ENCODE measurements around the gene SLC39A3.
"Not testable (repeated sequence)": the region's sequence is repeated elsewhere in the genome, so short reads cannot be mapped to it uniquely, and the experiment has no call there.

SLC39A3 gene

DNA sequence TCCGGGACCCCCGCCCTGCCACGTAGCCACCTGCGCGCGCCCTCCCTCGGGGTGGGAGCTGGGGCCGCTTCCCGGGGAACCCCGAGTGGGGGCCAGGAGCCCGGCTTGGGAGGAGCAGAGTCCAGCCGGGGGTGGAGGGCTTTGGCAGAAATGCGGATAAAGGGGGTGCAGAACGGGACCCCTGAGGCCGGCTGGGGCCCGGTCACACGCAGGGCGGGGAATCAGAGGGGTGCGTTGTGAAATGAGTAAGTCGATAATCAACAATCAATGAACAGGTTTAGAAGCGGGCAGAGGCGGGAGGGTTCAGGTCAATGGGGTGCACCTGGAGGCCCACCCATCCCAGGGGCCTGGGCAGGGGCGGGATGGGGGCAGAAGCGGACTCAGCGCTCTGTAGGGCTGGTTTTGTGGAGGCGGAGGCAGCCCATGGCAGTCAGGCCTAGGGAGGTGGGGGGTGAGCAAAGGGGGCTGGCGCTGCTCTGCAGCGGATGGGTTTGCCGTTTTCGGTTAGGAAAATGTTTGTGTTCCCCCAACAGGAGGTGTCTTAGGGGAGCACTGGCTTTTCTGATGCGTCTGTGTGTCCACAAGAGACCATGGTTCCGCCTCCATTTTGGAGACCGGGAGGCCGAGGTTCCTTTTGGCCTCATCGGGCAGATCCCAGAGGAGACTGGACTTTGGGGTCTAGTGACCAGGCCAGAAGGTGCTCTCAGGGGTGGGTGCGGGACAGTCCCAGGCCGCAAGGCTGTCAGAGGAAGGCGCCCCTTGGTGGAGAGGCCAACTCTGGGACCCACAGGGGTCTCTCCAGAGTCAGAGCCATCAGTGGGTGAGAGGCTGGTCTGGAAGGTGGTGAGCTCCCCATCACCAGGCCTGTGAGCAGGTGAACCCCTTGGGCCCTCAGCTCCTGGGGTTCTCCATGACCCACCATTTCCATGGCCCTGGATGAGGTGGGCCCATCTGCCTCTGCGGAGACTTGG is 18.0 kb downstream of the SLC39A3 start:
- DNase-seq: no peak

DNA sequence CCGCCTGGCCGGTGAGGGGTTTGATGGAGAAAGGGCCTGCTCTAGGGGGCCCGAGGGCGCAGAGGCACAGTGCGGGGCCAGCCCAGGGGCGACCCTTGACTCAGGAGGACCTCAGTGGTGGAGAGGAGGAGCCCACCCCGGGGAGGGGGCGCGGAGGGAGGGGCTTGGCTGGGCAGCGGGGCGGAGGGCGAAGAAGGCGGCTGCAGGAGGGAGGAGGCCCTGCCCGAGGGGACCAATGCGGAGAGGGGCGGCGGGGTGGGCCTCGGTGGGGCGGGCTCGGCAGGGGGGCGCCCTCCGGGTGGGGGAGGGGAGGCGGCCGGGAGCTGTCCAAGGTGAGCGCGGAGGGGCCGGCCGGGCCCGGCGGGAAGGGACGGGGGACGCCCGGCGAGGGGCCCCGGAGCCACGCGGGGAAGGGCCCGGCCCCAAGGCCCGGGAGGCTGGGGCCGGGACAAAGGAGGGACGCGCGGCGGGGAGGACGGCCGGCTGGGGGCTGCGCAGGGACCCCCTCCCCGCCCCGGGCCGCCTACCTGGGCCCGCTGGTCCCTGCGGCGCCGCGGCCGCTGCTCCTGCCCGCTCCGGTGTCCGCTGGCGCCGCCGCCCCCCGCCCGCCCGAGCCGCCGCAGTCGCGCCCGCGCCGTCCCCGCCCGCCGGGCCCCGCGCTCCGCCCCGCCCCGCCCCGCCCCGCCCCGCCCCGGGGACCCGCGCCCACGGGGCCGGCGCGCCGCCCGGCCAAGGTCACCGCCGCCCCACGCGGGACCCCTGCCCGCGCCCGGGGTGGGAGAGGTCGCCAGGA is 18.8 kb downstream of the SLC39A3 start, which contains the start of gene DIRAS1:
Gene DIRAS1 (minus strand): TSS at position 596 of the 793 bp plus-strand sequence. CDS start 3,566 bp downstream, outside the sequence.
- DNase-seq: no peak

DNA sequence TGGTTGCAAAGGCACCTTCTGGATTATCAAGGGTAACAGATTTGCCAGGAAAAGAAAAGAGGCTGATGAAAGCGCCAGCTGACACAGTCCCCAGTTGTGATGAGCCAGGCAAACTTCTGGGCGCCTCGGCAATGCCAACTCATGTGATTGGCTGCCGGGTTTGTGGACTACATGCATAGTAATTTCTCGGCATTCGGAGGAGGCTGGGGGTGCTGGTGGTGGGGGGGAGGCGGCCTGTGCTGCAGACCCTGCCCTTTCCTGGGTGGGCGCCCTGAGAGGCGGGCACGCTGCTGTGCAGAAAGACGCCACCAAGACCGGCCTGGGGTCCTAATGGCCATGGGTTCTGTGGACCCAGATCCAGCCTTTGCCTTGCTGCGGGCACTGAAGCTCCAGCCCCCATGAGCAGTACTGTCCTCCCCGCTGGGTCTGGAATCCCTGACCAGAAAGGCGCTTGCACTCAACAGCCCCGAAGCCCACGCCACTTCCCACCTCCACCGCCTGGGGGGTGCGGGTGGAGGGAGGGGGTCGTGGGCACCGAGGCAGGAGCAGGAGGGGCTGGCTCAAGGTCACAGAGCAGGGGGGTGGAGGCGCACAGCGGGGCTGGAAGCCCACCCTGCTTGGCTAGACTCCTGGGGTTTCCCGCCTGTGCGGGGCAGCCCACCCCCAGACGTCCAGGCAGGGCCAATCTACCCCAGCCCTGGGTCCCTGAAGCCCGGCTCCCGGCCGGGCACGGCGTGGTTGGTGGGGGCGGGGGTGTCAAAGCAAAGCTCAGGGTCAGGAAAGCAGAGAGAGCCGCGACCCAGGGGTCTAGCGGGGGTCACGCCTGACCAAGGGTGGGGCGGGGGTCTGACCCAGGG is 19.7 kb downstream of the SLC39A3 start:
- no peak for DNase-seq

DNA sequence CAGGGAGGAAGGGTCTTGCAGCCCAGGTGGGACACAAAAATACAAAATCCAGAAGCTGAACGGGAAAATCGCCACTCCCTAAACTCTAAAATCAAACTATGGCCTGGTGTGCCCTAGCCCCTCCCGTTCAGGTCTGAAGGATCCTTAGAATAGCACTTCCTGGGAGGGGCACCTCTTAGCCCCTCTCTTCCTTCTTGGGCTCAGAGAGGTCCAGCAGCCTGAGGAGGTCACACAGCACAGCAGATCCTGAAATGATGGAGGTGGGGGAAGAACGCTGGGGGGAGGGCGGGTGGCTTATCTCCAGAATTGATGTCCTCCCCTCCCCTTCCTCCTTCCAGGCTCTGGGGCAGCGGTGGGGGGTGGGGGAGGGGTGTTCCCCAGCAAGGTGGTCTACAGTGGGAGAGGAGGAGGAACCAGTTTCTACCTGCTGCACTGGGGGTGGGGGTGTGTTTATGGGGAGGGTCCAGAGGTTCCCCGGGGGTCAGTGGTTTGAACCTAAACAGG is 20.5 kb downstream of the SLC39A3 start:
- no peak for DNase-seq

DNA sequence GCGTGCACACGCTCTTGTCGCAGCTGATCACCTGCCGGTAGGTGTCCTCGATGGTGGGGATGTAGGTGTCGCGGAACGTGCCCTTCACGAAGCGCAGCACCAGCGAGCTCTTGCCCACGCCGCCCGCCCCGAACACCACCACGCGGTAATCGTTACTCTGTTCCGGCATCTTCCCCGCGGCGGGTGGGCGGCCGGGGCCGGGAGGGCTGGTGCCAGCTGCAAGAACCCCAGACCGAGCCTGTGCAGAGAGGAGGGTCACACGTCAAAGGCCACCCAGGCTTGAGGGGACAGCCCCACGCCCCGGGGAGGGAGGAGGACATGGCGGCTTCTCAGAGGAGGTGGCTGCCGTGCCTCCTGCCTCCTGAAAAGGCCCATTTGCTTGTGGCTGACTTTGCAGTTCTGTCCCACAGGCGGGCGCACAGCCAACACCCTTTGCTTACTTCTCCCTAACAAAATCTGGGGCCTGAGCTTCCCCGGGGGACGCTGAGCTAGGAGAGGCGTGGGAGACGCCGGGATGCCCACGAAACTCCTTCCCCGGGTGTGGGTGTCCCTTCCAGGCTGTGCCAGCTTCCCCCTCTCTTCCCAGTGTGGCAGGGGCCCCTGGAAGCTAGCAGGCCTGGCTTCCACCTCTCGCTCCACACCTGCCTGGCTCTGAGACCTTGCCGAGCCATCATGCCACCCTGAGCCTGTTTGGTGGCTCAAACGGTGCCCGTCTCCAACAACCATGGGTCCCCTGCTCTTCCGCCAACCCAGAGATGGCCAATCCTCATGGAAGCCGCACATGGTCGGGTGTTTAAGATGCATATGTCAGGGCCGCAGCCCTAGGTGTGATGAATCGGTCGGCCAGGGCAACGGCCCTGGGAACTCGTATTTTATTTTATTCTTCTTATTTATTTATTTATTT is 21.9 kb downstream of the SLC39A3 start:
- no peak for DNase-seq

DNA sequence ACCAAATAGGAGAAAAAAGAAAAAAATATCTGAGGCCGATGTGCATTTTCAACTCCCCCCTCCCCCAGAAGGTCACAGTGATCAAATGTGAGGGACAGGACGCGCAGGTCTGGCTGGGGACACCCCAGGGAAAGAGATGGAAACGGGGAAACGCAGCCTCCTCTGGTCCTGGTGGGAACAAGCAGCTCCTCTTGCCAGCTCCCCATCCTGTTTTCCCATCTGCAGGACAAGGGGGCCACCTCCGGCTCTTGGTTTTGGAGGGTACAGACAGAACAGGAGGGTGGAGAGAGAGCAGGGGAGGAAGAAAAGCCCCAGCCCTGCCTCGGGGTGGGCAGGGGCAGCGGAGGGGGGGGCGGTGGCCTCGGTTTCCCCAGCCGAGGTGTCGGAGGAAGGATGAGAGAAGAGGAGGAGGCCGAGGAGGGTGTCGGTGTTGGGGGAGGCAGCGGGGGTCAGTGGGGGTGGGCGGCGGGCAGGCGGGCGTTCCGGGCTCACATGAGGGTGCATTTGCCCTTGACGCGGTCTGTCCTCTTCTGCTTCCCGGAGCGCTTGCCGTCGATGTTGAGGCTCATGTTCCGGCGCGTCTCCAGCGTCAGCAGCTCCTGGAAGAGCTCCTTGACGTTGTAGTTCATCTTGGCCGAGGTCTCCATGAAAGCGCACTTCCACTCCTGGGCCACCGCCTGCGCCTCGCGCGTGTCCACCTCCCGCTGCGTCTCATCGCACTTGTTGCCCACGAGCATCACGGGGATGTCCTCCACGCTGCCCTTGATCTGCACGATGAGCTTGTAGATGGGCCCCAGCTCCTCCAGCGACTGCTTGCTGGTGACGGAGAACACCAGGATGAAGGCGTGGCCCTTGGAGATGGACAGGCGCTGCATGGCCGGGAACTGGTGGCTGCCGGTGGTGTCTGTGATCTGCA is 22.8 kb downstream of the SLC39A3 start:
- DNase-seq: no peak

DNA sequence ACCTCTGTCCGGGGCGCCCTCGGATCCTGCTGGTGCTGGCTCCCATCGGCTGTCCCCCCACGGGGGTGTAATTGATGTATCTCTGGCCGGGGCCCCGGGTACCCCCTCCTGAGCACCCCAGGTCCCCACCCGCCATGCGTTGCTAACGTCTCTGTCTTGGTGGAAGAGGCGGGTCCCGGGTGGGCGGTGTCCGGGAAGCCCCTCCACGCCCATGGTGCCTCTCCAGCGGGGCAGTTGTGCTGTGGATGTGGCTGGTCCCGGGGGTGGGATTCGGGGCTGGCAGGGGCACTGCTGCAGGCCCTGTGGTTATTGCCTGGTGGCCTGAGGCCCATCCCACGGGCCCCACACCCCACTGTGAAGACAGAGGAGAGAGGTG is 23.6 kb downstream of the SLC39A3 start:
- DNase-seq: no peak

DNA sequence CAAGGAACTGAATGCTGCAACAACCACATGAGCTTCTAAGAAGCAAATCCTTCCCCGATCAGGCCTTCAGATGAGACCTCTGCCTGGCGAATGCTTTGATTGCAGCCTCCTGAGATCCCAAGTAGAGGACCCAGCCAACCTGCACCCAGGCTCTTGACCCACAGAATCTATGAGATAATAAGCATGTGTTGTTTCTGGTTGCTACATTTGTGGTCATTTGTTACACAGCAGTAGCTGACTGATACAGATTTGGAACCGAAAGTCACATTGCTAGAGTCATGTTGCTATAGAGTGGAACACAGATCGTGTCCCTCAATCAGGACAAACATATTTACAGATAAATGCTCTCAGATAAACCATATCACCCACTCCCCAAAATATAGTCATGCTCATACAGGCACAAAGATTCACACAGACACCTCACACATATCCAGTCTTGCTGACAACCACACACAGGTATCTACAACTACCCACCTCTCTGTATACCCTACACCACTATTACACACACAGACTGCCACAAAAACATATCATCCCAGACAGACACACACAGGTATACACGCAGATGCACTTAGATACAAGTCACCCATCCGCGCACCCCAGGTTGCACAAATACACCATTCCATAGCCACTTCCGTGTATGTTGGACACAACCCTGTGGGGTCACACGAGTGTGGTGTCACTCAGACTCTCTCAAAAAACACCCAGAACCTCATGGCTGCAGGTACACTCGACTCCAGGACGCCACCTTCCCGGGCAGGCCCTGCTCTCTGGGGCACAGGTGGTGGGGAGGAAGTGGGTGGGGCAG is 24.1 kb downstream of the SLC39A3 start:
- no peak for DNase-seq

DNA sequence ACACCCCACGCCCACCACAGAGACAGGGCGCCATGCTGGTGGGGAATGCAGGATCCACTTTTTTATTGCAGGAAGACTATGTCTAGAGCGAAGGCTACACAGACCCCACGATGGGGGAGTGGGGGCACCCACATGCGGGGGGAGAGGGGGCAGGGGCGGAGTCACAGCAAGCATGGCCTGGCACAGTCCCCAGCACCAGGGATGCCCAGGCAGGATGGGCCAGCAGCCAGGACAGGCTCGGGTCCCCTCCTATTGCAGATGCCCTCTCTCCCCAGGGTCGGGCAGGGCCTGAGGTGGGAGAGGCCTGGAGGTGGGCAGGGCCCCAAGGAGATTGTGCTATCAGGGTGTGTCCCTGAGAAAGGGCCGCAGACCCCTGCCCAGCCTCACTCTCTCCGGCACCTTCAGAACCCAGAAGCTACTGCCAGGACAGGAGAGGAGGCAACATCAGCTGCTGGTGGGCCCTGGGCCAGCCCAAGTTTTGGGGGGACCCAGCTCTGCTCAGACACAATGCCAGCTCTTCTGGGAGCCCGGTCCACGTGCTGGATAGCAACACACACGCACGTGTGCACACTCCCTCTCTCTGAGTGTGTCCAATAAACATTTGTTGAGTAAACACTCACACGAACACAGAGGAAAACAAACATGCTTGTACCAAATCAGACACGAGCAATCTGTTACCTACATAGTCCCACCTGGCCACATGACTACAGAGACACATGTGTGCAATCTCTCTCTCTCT is 25.1 kb downstream of the SLC39A3 start:
- no peak for DNase-seq

DNA sequence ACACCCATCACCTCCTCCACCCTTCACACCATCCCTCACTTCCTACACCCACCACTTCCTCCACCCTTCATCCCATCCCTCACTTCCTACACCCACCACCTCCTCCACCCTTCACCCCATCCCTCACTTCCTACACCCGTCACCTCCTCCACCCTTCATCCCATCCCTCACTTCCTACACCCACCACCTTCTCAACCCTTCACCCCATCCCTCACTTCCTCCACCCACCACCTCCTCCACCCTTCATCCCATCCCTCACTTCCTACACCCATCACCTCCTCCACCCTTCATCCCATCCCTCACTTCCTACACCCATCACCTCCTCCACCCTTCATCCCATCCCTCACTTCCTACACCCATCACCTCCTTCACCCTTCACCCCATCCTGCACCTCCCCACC is 25.7 kb downstream of the SLC39A3 start:
- not testable (repeated sequence) for DNase-seq

DNA sequence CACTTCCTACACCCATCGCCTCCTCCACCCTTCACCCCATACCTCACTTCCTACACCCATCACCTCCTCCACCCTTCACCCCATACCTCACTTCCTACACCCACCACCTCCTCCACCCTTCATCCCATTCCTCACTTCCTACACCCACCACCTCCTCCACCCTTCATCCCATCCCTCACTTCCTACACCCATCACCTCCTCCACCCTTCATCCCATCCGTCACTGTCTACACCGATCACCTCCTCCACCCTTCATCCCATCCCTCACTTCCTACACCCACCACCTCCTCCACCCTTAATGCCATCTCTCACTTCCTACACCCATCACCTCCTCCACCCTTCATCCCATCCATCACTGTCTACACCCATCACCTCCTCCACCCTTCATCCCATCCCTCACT is 26.6 kb downstream of the SLC39A3 start:
- DNase-seq: not testable (repeated sequence)

DNA sequence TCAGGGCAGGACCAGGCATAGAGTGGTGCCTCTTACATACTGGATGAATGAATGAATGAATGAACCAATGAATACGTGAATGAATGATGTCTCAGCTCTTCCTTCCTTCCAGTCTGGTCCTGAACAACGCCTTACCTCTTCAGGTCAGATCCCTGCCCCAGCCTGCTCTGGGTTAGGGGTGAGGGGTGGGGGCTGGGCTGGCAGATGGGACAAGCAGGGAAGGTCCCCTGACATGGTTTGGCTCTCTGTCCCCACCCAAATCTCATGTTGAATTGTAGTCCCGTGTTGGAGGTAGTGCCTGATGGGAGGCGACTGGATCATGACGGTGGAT is 28.0 kb downstream of the SLC39A3 start:
- no peak for DNase-seq

DNA sequence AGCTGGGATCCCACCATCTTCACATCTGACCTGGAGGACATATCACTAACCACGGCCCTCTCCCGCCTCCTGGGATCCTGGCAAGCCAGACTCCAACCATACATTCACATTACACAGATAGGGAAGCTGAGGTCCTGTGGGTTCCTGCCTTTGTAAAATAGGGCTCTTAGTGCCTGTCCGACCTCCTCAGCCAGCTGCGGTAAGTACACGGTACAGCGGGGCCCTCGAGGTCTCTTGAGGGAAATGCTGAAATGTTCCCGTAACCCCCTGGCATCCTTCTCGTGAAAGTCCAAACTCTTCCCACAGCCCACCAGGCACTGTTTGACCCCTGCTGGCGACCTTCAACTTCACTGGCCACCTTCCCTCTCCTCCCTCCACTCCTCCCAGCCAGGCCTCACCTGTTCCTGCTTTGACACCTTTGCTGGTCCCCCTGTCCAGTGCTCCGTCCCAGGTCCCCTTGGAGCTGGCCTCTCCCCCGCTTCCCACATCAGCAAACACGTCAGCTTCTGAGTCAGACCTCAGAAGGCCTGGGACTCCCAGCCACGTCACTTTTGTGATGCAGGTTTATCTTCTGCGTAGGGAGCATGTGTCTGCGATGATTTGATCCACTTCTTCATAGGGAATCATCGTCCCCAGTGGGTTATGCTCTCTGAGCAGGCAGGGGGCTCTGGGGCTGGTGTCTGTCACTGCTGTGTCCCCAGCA is 28.5 kb downstream of the SLC39A3 start:
- DNase-seq: no peak

DNA sequence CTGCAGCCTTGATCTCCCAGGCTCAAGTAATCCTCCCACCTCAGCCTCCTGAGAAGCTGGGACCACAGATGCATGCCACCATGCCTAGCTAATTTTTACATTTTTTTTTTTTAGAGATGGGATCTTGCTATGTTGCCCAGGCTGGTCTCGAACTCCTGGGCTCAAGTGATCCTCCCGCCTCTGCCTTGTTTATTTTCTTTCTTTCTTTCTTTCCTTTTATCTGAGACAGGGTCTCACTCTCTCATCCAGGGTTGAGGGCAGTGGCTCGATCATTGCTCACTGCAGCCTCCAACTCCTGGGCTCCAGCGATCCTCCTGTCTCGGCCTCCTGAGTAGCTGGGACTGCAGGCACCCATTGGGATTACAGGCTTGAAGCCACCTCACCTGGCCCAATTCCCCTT is 33.6 kb downstream of the SLC39A3 start:
- no peak for DNase-seq

DNA sequence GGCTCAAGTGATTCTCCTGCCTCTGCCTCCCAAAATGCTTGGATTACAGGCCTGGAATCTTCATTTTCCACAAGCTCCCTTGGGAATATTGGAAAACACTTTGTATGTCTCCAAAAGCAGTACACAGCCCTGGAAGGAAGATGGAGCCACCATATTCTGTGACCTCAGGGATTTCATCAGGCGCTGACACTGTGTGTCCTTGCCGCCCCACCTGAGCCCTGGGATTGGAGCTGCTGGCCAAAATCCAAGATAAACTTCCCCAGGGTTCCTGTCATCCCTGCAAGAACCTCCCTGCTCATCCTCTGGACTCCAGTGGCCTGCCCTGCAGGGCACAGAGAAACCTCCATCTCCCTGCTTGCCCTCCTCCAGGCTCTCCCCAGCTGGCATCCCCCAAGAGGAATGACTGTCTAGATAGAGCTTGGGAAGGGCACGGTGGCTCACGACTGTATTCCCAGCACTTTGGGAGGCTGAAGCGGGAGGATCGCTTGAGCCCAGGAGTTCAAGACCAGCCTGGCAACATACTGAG is 36.1 kb downstream of the SLC39A3 start:
- DNase-seq: no peak

DNA sequence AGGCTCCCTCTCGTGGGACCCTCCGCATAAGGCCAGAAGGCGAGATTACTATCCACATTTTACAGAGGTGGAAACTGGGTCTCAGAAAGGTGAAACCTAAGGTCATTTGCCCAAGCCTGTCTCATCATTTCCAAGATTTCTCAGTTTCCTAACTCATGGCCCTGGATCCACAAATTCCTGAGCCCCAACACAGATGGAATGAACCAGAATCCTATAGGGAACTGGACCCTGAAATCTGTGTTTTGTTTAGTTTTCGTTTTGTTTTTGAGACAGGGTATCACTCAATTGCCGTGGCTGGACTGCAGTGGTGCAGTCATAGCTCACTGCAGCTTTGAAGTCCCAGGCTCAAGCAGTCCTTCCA is 36.8 kb downstream of the SLC39A3 start:
- DNase-seq: no peak

DNA sequence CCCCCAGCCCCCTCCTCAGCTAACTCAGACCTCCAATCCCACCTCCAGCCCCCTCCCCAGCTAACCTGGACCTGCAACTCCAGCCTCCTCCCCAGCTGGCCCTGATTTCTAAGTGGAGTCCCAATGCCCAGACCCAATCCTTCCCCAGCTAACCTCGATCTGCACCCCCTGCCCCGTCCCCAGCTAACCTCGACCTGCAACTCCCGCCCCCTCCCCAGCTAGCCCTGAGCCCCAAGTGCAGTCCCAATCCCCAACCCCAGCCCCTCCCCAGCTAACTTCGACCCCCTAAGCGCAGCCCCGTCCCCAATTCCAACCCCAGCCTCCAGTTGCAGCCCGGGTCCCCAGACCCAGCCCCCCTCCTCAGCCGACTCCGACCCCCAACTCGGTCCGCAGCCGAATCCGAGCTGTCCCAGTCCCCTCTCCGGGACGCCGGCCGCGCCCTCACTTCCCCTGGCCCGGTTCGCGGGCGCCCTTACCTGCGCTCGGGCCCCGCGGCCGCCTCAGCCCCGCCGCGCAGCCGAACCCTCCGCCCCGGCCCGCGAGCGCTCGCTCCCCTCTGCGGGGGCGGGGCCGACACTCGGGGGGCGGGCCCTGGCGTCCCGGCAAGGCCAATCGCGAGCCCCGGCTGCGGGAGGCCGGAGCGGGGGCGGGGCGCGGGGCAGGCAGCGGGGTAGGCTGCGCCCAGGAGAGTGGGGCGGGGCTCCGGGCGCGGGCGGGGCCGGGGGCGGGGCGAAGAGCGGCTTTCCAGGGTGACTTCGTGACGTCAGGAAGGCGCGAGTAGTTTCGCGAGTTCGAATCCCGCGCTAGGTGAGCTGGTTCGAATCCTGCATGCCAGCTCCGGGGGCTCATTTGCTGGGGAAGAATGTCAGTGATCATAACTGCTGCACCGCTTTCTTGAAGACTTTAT is 37.4 kb downstream of the SLC39A3 start, which contains the start of gene GNG7:
Gene GNG7 (minus strand): TSS at position 525 of the 907 bp plus-strand sequence. CDS start 182,006 bp downstream, outside the sequence.
- DNase-seq: peak; percentile 79

Measured in NCI-H2171 treated with DMSO at 0.1 percent for 48 hours (cell line).